AG08396 (cell line): ENCODE results near the gene FAM53B.
"Not testable (repeated sequence)": the region's sequence is repeated elsewhere in the genome, so short reads cannot be mapped to it uniquely, and the experiment has no call there.

Source experiments
- DNase-seq: peaks from one replicate; pipeline ENCODE4 v3.0.0; 2012; ENCODE audit warnings: low spot score, mixed read lengths

FAM53B gene

GRCh38 chr10:124596962-124597845 lies 147.0 kb downstream of the FAM53B start:
- DNase-seq = no peak

DNA sequence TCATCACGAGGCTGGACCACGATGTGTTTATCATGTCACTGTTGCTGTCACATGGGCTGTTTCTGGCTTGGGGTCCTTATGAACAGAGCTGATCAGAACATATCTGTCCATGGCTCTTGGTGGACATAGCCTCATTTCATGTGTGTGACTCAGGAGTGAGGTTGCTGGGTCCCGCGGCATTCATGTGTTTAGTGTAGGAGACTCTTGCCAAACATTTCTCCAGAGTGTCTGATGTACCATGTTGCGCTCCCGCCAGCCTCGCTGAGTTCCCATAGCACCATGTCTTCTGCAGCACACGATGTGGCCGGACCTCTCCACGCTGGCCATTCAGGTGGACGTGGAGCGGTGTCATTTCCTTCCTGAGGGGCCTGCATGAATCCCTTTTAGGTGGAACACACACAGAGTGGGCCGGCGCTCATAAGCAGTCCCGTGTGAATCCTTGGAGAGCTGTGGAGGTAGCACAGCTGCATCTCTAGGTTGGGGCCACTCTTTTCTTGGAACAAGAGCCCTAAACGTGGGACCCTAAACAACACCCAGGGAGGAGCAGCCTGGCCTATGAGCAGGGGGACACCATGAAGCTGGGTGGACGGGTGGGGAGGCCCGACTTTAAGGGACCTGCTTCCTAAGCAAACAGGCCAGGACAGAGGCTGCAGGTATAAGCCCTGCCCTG lies 147.9 kb downstream of the FAM53B start:
- no peak for DNase-seq

- DNase-seq = no peak
These were observed 148.9 kb downstream of the FAM53B start for GRCh38 chr10:124595143-124595883.

DNA sequence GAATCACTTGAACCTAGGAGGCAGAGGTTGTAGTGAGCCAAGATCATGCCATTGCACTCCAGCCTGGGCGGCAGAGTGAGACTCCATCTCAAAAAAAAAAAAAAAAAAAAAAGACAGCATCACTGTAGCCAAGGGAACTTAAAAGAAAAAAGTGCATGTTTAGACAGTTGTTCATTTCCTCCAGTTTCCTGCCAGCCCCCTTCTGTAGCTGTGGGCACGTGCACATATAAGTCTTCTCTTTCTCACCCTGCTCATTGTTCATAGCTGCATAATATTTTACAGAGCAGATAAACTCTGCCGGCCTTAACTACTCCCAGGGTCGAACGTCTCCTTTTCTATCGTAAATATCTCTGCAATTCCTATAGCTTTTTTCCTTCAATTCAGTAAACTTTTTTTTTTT lies 149.9 kb downstream of the FAM53B start:
- no peak for DNase-seq

DNA sequence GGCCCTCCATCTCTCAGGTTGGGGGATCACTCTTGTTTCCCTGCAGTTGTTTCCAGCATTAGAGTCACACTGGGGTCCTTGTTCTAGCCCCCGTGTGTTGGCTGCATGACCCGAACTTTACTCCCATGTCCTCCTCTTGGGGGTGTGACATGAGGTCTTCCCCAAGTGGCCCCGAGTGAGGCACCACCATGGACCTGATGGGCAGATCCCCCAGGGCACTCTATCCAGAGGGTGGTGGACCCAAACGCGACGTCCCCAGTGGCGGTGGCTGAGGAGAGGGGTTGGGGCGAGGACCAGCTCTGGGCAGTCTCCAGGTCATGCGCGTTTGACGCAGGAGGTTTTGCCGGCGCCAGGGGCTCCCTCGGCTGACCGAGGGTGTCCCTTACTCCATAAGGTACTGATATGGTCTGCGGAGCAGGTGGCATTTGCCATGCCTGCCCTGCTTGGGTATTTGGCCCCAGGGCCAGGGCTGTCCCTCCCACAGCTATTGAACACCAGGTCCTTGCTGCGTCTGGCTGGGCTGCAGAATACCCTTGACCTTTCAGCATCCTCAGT lies 150.7 kb downstream of the FAM53B start:
- DNase-seq = no peak

- DNase-seq = no peak
These were observed 151.3 kb downstream of the FAM53B start for GRCh38 chr10:124592736-124593430.

DNA sequence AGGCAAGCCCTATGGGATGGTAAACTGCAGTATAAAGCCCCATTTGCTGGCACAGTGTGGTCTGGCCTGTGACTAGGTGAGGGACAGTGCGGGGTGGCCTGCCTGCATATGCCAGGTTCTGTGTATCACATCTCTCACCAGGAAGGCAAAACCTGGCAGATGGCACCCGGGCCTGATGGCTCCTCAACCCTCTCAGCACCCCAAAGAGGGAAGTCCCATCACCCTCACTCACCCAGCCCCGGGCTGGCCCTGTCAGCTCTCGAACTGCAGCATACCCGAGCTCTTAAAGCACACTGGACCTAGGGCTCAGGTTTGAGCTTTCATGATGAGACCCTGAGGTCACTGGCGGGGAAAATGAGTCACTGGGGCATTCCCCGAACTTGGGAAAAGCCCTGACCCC lies 152.1 kb downstream of the FAM53B start:
- DNase-seq = no peak

GRCh38 chr10:124591123-124591495 lies 153.1 kb downstream of the FAM53B start:
- DNase-seq = no peak

DNA sequence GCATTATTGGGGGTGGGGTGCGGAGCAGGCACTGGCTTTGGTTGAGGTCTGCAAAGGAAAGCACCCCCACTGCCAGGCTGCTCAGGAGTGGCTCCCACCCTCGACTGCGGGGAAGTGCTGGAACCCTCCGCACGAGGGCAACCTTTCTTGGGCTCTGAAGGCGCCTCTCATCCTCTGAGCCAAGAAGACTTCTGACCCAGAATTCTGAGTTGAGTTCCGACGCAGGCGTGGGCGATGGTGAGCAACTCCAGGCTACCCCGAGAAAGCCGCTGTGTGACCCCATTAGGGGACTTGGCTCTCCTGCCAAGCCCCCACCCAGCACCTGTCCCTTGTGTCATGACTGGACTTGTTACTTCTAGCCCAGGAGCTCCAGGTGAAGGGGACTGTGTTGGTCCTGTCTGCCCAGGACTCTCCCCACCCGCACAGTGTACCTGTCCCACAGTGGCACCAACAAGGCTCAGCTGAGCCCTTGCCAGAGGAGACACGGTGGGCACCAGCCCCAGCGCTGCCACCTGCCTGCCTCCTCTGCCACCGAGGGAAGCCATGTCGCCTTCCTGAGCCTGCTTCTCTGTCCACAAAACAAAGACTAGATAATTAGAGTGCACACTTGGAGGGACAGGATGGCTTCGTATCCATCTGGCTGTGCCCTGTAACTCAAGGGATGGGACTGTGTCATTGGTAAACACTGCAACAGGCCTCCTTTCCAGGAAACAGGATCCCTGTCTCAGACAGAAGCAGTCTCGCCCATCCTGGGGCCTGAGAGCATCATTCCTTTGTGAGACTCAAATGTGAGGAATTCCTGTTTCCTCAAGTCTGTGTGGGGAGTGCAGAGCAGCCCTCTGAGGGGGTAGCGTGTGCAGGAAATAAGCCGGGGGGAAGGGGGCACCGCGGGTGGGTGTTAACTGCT lies 153.7 kb downstream of the FAM53B start:
- DNase-seq = peak; percentile 52

- peak; percentile 71 for DNase-seq
These were observed 154.6 kb downstream of the FAM53B start for GRCh38 chr10:124589491-124590041.

DNA sequence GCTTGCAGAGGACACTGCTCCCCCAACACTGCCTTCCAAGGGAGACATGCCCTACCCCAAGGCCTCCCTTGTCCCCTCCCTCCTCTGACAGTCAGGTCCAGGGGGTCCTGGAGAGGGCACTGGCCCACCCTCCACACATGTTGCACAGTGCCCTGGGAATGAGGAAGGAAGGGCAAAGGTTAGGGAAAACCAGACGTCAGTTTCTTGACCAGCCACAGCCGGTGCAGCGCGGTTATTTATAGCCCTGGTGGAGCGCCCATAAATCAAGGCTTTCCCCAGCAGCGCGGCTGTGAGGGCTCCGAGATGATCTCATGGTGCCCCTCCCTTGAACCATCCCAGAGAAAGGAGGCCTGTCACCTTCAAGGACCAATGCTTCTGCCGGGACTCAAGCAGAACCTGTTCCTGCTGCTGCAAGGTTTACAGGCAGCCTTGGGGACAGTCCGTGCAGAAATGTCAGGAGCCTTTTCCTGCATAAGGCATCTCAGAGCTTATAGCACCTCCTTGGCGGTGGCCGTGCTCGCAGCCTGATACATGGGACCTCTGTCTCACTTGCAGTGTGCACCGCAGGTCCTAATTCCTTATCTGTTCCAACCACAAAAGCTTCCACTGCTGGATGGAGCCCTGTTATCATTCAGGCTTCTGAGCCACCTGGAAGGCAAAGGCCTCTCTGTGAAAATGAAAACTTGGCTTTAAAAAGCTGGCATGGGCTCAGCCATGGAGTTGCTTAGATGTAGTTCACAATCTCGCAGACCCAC lies 155.3 kb downstream of the FAM53B start:
- peak; percentile 75 for DNase-seq

- not testable (repeated sequence) for DNase-seq
These were observed 155.8 kb downstream of the FAM53B start for GRCh38 chr10:124588341-124588735.

DNA sequence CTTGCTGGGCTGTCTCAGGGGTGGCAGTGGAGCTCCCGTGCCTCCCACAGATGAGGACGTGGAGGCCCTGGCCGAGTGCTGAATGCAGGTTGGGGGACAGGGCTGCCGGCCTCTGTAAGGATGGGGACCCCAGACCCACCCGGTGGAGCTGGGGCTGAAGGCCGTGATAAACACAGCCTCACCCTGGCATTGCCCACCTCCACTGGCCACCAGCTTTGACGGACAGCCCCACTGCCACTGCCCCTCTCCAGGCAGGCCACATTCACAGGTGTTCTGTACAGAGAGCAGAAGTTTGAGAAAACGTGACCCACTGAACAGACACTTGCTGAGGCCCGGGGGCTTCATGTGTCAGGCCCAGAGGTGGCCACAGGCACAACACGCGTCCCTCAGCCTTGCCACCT lies 156.4 kb downstream of the FAM53B start:
- no peak for DNase-seq

DNA sequence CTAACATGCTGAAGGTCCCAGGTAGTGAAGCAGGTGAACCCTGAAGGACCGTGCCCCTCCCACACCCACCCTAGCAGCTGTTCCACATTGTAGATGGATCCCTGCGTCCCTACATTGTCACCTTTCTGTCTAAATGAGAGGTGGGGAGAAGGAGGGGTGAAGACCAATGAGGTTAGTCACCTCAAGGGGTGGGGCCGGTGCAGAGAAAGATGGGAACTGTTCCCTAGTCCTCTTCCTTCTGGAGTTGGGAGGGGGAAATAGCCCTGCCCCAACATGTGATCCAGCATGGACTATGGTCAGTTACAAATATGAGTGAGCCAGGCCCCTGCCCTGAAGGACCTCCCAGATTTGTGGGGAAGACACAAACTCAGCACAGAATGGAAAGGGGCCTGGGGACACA lies 158.0 kb downstream of the FAM53B start:
- no peak for DNase-seq

GRCh38 chr10:124579011-124579399 lies 165.2 kb downstream of the FAM53B start:
- DNase-seq = no peak

- no peak for DNase-seq
These were observed 165.8 kb downstream of the FAM53B start for GRCh38 chr10:124578231-124579010.

- DNase-seq = no peak
These were observed 166.5 kb downstream of the FAM53B start for GRCh38 chr10:124577651-124578050.

DNA sequence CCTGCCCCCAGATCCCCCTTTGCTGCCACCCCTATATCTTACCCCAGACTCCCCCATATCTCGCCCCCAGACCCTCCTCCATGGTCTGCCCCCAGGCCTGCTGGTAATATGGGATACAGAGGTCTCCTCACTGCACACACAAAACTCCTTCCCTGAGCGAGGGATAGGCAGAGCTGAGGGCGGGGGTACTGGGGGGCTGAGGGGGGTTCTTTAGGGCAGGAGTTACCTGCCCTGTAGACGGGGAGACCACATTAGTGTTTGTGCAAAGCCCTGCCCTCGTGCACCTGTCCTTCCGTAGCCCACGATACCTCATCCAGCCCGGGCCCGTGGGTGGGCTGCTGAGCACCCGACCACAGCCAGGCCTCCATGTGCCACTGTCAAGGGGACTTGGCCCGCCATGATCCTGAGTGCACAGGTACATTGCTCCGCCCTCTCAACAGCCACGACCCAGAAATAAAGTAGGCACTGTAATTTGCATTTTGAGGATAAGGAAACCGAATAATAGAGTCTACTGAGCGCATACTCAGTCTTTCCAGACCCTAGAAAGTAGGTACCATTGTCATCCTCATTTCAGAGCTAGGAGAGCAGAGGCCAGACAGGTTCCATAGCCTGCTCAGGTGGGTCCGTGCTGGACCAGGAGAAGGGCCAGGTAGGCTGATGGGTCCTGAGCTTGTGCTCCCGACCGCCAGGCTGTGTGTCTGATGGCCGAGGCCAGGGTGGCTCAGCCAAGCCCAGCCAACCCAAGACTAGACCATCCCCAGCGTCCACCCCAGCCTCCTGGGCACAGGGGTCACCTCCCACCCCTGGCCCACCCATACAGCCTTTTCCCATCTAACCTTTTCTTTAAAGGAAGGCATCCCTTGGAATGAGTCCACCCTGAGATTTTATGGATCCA lies 167.4 kb downstream of the FAM53B start:
- no peak for DNase-seq
